GM18505 (cell line): ENCODE measurements around the gene TGM1.
A peak's percentile ranks its signal among the peaks of the same experiment; 100 is the strongest.

ENCODE experiments used
- ATAC-seq: cut with Tn5 transposase; IDR thresholded peaks from one replicate; pipeline ENCODE4 v1.9.1; 2021; ENCODE audit not compliant: unreplicated experiment
- POLR2A ChIP-seq: IDR thresholded peaks from 4 replicates; pipeline ENCODE4 v1.6.1; 2011; ENCODE audit warnings: borderline replicate concordance; ENCODE audit not compliant: insufficient read depth, insufficient read length; ENCODE audit errors: extremely low read depth

TGM1 gene

GRCh38 chr14:24284501-24285035 lies 21.6 kb upstream of the TGM1 start:
- TF ChIP-seq POLR2A = no peak
- ATAC-seq = no peak

- TF ChIP-seq POLR2A = no peak
- no peak for ATAC-seq
Measured at GRCh38 chr14:24283796-24284460, 21.0 kb upstream of the TGM1 start.

- TF ChIP-seq POLR2A = no peak
- ATAC-seq = no peak
Measured at GRCh38 chr14:24282736-24283135, 19.8 kb upstream of the TGM1 start.

- no peak for ATAC-seq
- no peak for TF ChIP-seq POLR2A
Measured at GRCh38 chr14:24281636-24282035, 18.7 kb upstream of the TGM1 start.

GRCh38 chr14:24280797-24281460 lies 18.0 kb upstream of the TGM1 start:
- ATAC-seq = no peak
- no peak for TF ChIP-seq POLR2A

GRCh38 chr14:24279301-24280186 lies 16.6 kb upstream of the TGM1 start:
- TF ChIP-seq POLR2A = no peak
- ATAC-seq = peak; percentile 57

- no peak for ATAC-seq
- TF ChIP-seq POLR2A = no peak
Measured at GRCh38 chr14:24278424-24278823, 15.4 kb upstream of the TGM1 start.

- no peak for ATAC-seq
- TF ChIP-seq POLR2A = no peak
Measured at GRCh38 chr14:24277606-24278321, 14.8 kb upstream of the TGM1 start.

- ATAC-seq = no peak
- no peak for TF ChIP-seq POLR2A
Measured at GRCh38 chr14:24277071-24277470, 14.1 kb upstream of the TGM1 start.

- peak; percentile 39 for ATAC-seq
- peak; percentile 42 for TF ChIP-seq POLR2A
Measured at GRCh38 chr14:24274101-24274543, 11.1 kb upstream of the TGM1 start.

- no peak for ATAC-seq
- no peak for TF ChIP-seq POLR2A
Measured at GRCh38 chr14:24273422-24273998, 10.5 kb upstream of the TGM1 start.

- TF ChIP-seq POLR2A = no peak
- ATAC-seq = no peak
Measured at GRCh38 chr14:24272467-24272866, 9.5 kb upstream of the TGM1 start.
